Endothelial cell of umbilical vein (primary cell): ENCODE measurements around the gene MIA2.

Experiments
- CTCF ChIP-seq, 2 donors: IDR thresholded peaks; 1 replicate in 1 of 2; 2 replicates in 1 of 2; pipeline ENCODE4 v1.5.1; 2011; ENCODE audit warnings: low read length in 2 of 2, mild to moderate bottlenecking in 2 of 2, moderate library complexity in 2 of 2, control low read depth in 1 of 2, inconsistent platforms in 1 of 2, low read depth in 1 of 2; ENCODE audit not compliant: insufficient read depth in 1 of 2; ENCODE audit errors: extremely low read depth in 1 of 2
- GATA2 ChIP-seq: IDR thresholded peaks from 2 replicates; pipeline ENCODE4 v1.7.0; 2011; ENCODE audit warnings: low read depth, mild to moderate bottlenecking, moderate library complexity, mixed read lengths, low read length; ENCODE audit not compliant: insufficient read length, insufficient read depth
- POLR2A ChIP-seq: IDR thresholded peaks from 2 replicates; pipeline ENCODE4 v1.6.1; 2012; ENCODE audit warnings: low read depth, mild to moderate bottlenecking, control low read depth, low read length

- TF ChIP-seq CTCF (IDR thresholded peaks at IDR 0.05; ENCODE audit: extremely low read depth in 1 of 2, insufficient read depth in 1 of 2, low read depth in 1 of 2, low read length in 2 of 2): no peak
- TF ChIP-seq POLR2A: no peak
- TF ChIP-seq GATA2: no peak
Observed at GRCh38 chr14:39247256-39247655, 13.5 kb downstream of the MIA2 start.
